Colonic mucosa (tissue), 4 donors: Measurements from ENCODE around the gene SSUH2. TPM values are rescaled to one million over a fixed set of nuclear protein-coding genes. Genes with fewer than 3 reads are reported as not detected.
"Not testable (repeated sequence)": the region's sequence is repeated elsewhere in the genome, so short reads cannot be mapped to it uniquely, and the experiment has no call there.

Source experiments
- DNase-seq: peaks from one replicate; pipeline ENCODE4 v3.0.0-alpha.2; 2020
- H3K27ac ChIP-seq: fragments of 200-600 bp; one replicate; pipeline ENCODE4 v1.8.0; 2021
- H3K27me3 ChIP-seq: fragments of 200-600 bp; one replicate; pipeline ENCODE4 v1.8.0; 2021
- H3K36me3 ChIP-seq: fragments of 200-600 bp; one replicate; pipeline ENCODE4 v1.8.0; 2021
- H3K4me1 ChIP-seq: fragments of 200-600 bp; one replicate; pipeline ENCODE4 v1.8.0; 2021; ENCODE audit warnings: mild to moderate bottlenecking
- H3K4me3 ChIP-seq: fragments of 200-600 bp; one replicate; pipeline ENCODE4 v1.8.0; 2021
- H3K9ac ChIP-seq, 2 donors: one replicate each; pipeline ENCODE4 v1.7.0; 2013; ENCODE audit warnings: control low read depth in 2 of 2, low read depth in 2 of 2, low read length in 2 of 2
- H3K9me3 ChIP-seq: fragments of 200-600 bp; one replicate; pipeline ENCODE4 v1.8.0; 2021
- CTCF ChIP-seq: fragments of 200-600 bp; IDR thresholded peaks from one replicate; pipeline ENCODE4 v1.8.0; 2022; ENCODE audit warnings: antibody characterized with exemption, mild to moderate bottlenecking
- intact Hi-C: fragments of 100-400 bp; cut with DNase I; formaldehyde crosslinking; loops from one replicate; pipeline ENCODE4 v1.14.1; 2022
- total RNA-seq, 2 donors: library from RNA; stranded (reverse); fragmentation: NEBNext Ultra II Directional in 1 of 2; extraction: Animal tissue kit (Norgen Biotek cat#: 25700) in 1 of 2; gene quantifications; one replicate each; pipeline ENCODE4 v1.2.1, GENCODE V29; 2021
- donor health status: healthy.
- donor health status: DM: no; HTN: no; CAD: no.
- donor health status: DM: no; HTN: no; CAD: no.

Gene SSUH2
- total RNA-seq, 2 donors from 2014 or later: 1.2 to 4.9 TPM

- Histone ChIP-seq H3K4me1 (no peaks in the 10 kb centered on the region), H3K9me3 (no peaks in the 10 kb centered on the region), H3K9ac (no peak overlapping the region), H3K36me3 (no peaks in the 10 kb centered on the region), H3K27me3 (no peaks in the 10 kb centered on the region), H3K4me3 (no peak overlapping the region), H3K27ac (no peak overlapping the region)
- DNase-seq: no peak
- intact Hi-C loops: no loop called here
- no peak for TF ChIP-seq CTCF
These were observed 34.2 kb upstream of the SSUH2 start for GRCh38 chr3:8678751-8679150.

GRCh38 chr3:8677258-8677657 is 32.7 kb upstream of the SSUH2 start:
- H3K9me3 ChIP-seq, H3K36me3 ChIP-seq, intact Hi-C loops, H3K4me1 ChIP-seq, DNase-seq, H3K27me3 ChIP-seq, H3K9ac ChIP-seq, H3K4me3 ChIP-seq, H3K27ac ChIP-seq: not testable (repeated sequence)

- DNase-seq, H3K27ac ChIP-seq, H3K4me3 ChIP-seq, H3K36me3 ChIP-seq, H3K9me3 ChIP-seq, H3K4me1 ChIP-seq, H3K9ac ChIP-seq, H3K27me3 ChIP-seq, intact Hi-C loops: not testable (repeated sequence)
These were observed 31.0 kb upstream of the SSUH2 start for GRCh38 chr3:8675591-8675990.

GRCh38 chr3:8673083-8673737 is 28.6 kb upstream of the SSUH2 start:
- intact Hi-C loops: no loop called here
- H3K9ac ChIP-seq: no peak overlapping the region
- DNase-seq: no peak
- H3K27ac ChIP-seq: no peak overlapping the region
- H3K4me3 ChIP-seq: no peak overlapping the region
- no peaks in the 10 kb centered on the region for H3K4me1 ChIP-seq
- H3K27me3 ChIP-seq: no peaks in the 10 kb centered on the region
- H3K36me3 ChIP-seq: no peaks in the 10 kb centered on the region
- no peak for TF ChIP-seq CTCF
- no peaks in the 10 kb centered on the region for H3K9me3 ChIP-seq

GRCh38 chr3:8669019-8669418 is 24.4 kb upstream of the SSUH2 start:
- Histone ChIP-seq H3K27ac (no peak overlapping the region), H3K9ac (no peak overlapping the region), H3K4me1 (no peaks in the 10 kb centered on the region), H3K27me3 (no peaks in the 10 kb centered on the region), H3K4me3 (no peak overlapping the region), H3K36me3 (no peaks in the 10 kb centered on the region), H3K9me3 (no peaks in the 10 kb centered on the region)
- DNase-seq: no peak
- intact Hi-C loops: no loop called here
- TF ChIP-seq CTCF: no peak

- H3K9ac ChIP-seq: no peak overlapping the region
- H3K27me3 ChIP-seq: no peaks in the 10 kb centered on the region
- intact Hi-C loops: no loop called here
- no peak for DNase-seq
- no peak for TF ChIP-seq CTCF
- H3K4me3 ChIP-seq: no peak overlapping the region
- H3K9me3 ChIP-seq: no peaks in the 10 kb centered on the region
- H3K36me3 ChIP-seq: no peaks in the 10 kb centered on the region
- H3K27ac ChIP-seq: no peak overlapping the region
- H3K4me1 ChIP-seq: no peaks in the 10 kb centered on the region
These were observed 23.6 kb upstream of the SSUH2 start for GRCh38 chr3:8668216-8668615.
